Epithelial cell of proximal tubule (primary cell): Measurements from ENCODE around the gene TMA7. TPM values are rescaled to one million over a fixed set of nuclear protein-coding genes. Genes with fewer than 3 reads are reported as not detected.
A peak's percentile ranks its signal among the peaks of the same experiment; 100 is the strongest.

Source experiments
- DNase-seq: peaks from one replicate; pipeline ENCODE4 v3.0.0-alpha.2; 2011; ENCODE audit warnings: low read depth
- H3K4me3 ChIP-seq: 2 replicates; pipeline ENCODE4 v1.5.1; 2011; ENCODE audit warnings: low read depth, mild to moderate bottlenecking, low read length
- CTCF ChIP-seq: conservative IDR thresholded peaks from 2 replicates; pipeline ENCODE4 v1.5.1; 2012; ENCODE audit warnings: low read depth, mild to moderate bottlenecking, low read length
- total RNA-seq: library from RNA; depleted of rRNA; stranded (reverse); fragments of >200 nt; gene quantifications from 2 replicates; pipeline ENCODE4 v1.2.3, GENCODE V29; 2015

The TMA7 gene
- total RNA-seq, 1 donor from 2014 or later, result 687 TPM

- no peak for TF ChIP-seq CTCF
- DNase-seq, result no peak
These were observed 23.6 kb downstream of the TMA7 start for GRCh38 chr3:48463703-48464102.

GRCh38 chr3:48464713-48465221, 24.7 kb downstream of the TMA7 start:
- no peak overlapping the region for H3K4me3 ChIP-seq
- no peak for TF ChIP-seq CTCF
- no peak for DNase-seq

More at GRCh38 chr3:48463703-48464102, 23.6 kb downstream of the TMA7 start:
- no peak overlapping the region for H3K4me3 ChIP-seq

GRCh38 chr3:48465237-48465530, 25.1 kb downstream of the TMA7 start:
- H3K4me3 ChIP-seq, result no peak overlapping the region
- DNase-seq, result no peak
- TF ChIP-seq CTCF, result no peak

GRCh38 chr3:48465531-48466378, 25.7 kb downstream of the TMA7 start:
- peak overlapping the region; percentile 66 for H3K4me3 ChIP-seq
- DNase-seq, result peak; percentile 96
- peak; percentile 83 for TF ChIP-seq CTCF

GRCh38 chr3:48466386-48467109, 26.5 kb downstream of the TMA7 start:
- DNase-seq, result no peak
- peak overlapping the region; percentile 66 for H3K4me3 ChIP-seq
- no peak for TF ChIP-seq CTCF

- H3K4me3 ChIP-seq, result peak overlapping the region; percentile 66
- no peak for DNase-seq
- TF ChIP-seq CTCF, result no peak
These were observed 27.0 kb downstream of the TMA7 start for GRCh38 chr3:48467110-48467454.
